Omental fat pad (tissue), 4 donors: Measurements from ENCODE around the gene TLCD3A. TPM values are rescaled to one million over a fixed set of nuclear protein-coding genes. Genes with fewer than 3 reads are reported as not detected.

Experiments used
- ATAC-seq: fragments of 150-250 bp; one replicate; pipeline ENCODE4 v1.9.1; 2016; ENCODE audit warnings: mild to moderate bottlenecking, moderate library complexity; ENCODE audit not compliant: low FRiP score
- DNase-seq: peaks from one replicate; pipeline ENCODE4 v3.0.0-alpha.2; 2019; ENCODE audit warnings: low spot score
- total RNA-seq, 4 donors: library from RNA; depleted of rRNA; stranded (reverse); fragments of >200 nt; gene quantifications; one replicate each; pipeline ENCODE4 v1.1.0, GENCODE V29; 2016
- TF ChIP-seq, protein P1 (sequence below), 3 donors: fragments of 450-650 bp; IDR thresholded peaks; one replicate each; pipeline ENCODE4 v1.5.1; 2016 to 2017; ENCODE audit warnings: antibody characterized with exemption in 3 of 3, mild to moderate bottlenecking in 3 of 3, moderate library complexity in 2 of 3

TLCD3A gene
- total RNA-seq, 4 donors from 2014 or later, result 5.2 to 45.3 (median 7.5) TPM

DNA sequence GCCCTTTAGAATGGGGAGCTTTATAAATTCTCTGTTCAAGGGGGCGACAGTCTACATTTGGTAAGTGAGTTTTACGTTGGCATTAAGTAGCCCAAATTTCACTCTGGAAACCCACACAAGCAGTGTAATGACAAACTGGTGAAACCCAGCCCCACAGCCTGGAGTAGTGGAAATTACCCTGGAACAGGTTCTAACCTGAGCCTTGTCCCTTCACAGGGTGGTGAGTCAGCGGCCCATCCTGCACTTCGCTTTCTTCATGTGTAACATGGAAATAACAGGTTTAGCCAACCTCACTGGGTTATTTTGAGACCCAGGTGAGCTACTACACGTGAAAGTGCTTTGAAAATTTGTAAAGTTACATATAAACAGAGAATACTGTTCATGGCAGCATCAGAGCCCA lies 3.5 kb upstream of the TLCD3A start:
- ATAC-seq, result no peak
- TF ChIP-seq, protein P1, sequence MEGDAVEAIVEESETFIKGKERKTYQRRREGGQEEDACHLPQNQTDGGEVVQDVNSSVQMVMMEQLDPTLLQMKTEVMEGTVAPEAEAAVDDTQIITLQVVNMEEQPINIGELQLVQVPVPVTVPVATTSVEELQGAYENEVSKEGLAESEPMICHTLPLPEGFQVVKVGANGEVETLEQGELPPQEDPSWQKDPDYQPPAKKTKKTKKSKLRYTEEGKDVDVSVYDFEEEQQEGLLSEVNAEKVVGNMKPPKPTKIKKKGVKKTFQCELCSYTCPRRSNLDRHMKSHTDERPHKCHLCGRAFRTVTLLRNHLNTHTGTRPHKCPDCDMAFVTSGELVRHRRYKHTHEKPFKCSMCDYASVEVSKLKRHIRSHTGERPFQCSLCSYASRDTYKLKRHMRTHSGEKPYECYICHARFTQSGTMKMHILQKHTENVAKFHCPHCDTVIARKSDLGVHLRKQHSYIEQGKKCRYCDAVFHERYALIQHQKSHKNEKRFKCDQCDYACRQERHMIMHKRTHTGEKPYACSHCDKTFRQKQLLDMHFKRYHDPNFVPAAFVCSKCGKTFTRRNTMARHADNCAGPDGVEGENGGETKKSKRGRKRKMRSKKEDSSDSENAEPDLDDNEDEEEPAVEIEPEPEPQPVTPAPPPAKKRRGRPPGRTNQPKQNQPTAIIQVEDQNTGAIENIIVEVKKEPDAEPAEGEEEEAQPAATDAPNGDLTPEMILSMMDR (IDR thresholded peaks at IDR 0.05), result no peak
- no peak for DNase-seq

DNA sequence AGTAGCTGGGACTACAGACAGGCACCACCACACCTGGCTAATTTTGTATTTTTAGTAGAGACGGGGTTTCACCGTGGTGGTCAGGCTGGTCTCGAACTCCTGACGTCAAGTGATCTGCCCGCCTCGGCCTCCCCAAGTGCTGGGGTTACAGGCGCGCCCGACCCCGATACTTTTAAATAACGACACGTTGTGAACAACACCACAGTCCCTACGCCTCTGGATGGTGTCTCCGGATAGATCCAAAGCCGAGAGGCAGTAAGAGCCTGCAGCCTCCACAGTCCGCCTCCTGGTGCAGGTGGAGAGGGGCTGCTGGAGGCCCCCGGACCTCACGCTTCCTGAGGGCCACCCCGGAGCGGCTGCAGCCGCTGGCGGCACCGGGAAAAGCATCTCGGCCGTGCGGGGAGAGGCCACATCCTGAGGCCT lies 741 bp upstream of the TLCD3A start:
- DNase-seq, result no peak
- ATAC-seq, result peak; percentile 33
- TF ChIP-seq, protein P1 (IDR thresholded peaks at IDR 0.05), result no peak

DNA sequence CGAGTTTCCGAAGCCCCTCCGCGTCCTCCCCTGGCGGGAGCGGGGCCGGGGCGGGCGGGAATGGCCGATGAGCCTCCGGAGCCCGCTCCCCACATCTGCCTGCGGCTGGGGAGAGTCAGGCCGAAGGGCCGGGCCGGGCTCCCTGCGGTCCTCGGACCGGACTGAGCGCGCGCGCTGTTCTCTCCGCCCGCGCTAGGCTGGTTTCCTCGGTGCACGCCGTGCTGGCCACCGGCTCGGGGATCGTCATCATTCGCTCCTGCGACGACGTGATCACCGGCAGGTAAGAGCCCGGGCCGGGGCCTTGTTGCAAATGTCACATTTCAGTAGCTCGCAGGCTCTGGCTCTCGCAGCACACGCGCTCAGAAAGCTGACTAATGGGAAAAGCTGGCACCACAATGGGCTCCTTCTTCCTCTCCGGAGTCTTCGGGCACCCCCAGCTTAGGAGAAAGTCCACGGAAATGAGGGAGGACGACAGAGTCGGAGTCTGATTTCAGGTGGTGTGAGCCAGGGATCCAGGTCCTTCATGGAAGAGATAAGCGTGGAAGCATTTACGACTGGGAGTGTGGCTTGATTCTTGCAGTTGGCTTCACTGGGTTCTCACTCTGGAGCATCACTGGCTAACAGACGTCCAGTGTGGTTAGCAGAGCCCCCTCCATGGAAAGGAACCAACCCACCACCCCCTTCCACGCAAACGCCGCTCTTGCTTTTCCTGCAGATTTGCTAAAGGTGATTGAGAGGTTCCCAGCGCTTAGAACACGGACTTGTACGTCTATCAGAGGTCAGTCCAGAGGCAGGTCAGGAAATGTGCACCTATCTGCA lies 715 bp downstream of the TLCD3A start:
- ATAC-seq (peak; percentile 39), DNase-seq (no peak)
- TF ChIP-seq, protein P1 (IDR thresholded peaks at IDR 0.05), result no peak

DNA sequence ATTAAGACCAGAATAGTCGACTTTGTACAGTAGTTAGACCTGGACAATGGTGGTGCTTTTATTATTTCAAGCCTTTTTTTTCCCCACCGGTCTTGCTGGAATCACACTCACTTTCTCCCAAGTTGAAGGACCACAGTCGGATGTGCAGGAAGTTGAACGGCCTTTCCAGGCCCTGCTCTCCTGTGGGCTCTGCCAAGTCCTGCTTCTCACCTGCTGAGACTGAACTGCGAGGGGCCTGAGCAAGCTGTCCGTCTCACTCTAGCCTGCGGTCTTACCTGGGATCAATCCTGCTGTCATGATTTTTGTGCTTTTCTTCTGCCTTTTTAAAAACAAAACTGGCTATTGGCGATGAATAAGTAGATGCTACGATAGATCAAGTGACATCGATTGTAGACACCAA lies 1.3 kb downstream of the TLCD3A start:
- TF ChIP-seq, protein P1 (IDR thresholded peaks at IDR 0.05), result no peak
- no peak for ATAC-seq
- no peak for DNase-seq

DNA sequence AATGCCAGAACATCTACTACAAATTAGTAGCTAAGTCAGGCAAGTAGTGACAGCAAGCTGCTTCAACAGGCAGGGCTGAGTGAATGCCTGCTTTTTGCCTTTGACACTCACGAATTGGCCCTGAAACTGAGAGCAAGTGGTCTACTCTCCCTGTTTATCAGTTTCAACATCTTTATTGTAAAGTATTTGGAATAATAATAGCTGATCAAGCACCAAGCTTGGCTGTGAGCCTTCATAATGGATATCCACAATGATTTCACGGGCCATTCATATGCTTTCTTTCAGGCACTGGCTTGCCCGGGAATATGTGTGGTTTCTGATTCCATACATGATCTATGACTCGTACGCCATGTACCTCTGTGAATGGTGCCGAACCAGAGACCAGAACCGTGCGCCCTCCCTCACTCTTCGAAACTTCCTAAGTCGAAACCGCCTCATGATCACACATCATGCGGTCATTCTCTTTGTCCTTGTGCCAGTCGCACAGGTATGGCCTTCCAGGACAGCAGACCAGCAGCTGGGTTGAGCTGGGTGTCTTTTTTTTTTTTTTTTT lies 5.2 kb downstream of the TLCD3A start:
- no peak for ATAC-seq
- no peak for DNase-seq
- TF ChIP-seq, protein P1 (IDR thresholded peaks at IDR 0.05), result no peak

DNA sequence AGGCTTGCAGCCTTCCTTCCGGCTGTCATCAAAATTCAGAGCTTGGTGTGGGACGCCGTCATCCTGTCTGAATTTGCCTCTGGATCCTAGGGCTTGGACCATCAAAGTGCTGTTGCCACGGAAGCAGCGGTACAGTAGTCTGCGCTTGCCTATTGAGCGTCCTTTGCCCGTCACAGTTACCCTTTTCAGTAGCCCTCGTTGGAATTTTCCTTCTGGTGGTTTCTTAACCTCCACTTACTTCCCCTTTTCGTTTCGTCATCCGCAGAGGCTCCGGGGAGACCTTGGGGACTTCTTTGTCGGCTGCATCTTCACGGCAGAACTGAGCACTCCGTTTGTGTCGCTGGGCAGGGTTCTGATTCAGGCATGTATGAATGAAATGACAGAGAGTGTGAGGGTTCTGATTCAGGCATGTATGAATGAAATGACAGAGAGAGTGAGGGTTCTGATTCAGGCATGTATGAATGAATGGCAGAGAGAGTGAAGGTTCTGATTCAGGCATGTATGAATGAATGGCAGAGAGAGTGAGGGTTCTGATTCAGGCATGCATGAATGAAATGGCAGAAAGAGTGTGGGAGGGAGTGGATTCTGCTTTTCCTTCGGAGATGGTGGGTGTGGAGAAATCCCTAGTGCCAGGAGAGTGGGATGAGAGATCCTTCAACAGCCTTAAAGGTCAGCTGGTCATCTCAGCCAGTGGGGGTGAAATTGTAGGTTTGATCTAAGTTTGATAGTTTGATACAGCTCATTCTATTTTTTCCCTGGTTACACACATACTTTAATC lies 8.0 kb downstream of the TLCD3A start:
- TF ChIP-seq, protein P1 (IDR thresholded peaks at IDR 0.05), result no peak
- DNase-seq, result no peak
- no peak for ATAC-seq
